Keratinocyte (primary cell): Measurements from ENCODE around the gene PLCG2. TPM values are rescaled to one million over a fixed set of nuclear protein-coding genes. Genes with fewer than 3 reads are reported as not detected.

Source experiments
- DNase-seq: peaks from one replicate; pipeline ENCODE4 v3.0.0-alpha.2; 2011; ENCODE audit warnings: low read depth, missing footprints, low spot score
- FAIRE-seq: peaks from 2 replicates; lab custom pipeline; 2011; peaks lifted over from hg19 to GRCh38; lab: Jason Lieb, UNC
- H2AFZ ChIP-seq: 2 replicates; pipeline ENCODE4 v1.6.0; 2012; ENCODE audit warnings: low read length, control low read depth, inconsistent platforms; ENCODE audit not compliant: control insufficient read depth
- H3K27ac ChIP-seq: 2 replicates; pipeline ENCODE4 v1.5.1; 2011; ENCODE audit warnings: low read length; ENCODE audit not compliant: control insufficient read depth, insufficient read depth
- H3K27me3 ChIP-seq: 3 replicates; pipeline ENCODE4 v1.6.0; 2011; ENCODE audit warnings: low read length; ENCODE audit not compliant: control insufficient read depth, insufficient read depth; ENCODE audit errors: extremely low read depth
- H3K36me3 ChIP-seq, 2 experiments: 2 replicates in 1 of 2; 3 replicates in 1 of 2; pipeline ENCODE4 v1.5.1; 2011; ENCODE audit warnings: low read length in 2 of 2, mild to moderate bottlenecking in 1 of 2; ENCODE audit not compliant: control insufficient read depth in 2 of 2, insufficient read depth in 2 of 2; ENCODE audit errors: extremely low read depth in 1 of 2
- H3K4me1 ChIP-seq: 3 replicates; pipeline ENCODE4 v1.5.1; 2011; ENCODE audit warnings: low read length; ENCODE audit not compliant: control insufficient read depth, insufficient read depth; ENCODE audit errors: extremely low read depth
- H3K4me2 ChIP-seq: 3 replicates; pipeline ENCODE4 v1.6.0; 2011; ENCODE audit warnings: low read depth, low read length; ENCODE audit not compliant: control insufficient read depth, insufficient read depth; ENCODE audit errors: extremely low read depth
- H3K4me3 ChIP-seq, 3 experiments: fragments of 200-600 bp in 1 of 3; sonication (generic) in 1 of 3; 2 replicates in 2 of 3; 3 replicates in 1 of 3; pipeline ENCODE4 v1.5.1; 2011 to 2016; ENCODE audit warnings: low read length in 3 of 3, mild to moderate bottlenecking in 3 of 3, control low read depth in 2 of 3, inconsistent platforms in 1 of 3, low read depth in 1 of 3, mixed read lengths in 1 of 3, mixed run types in 1 of 3, moderate library complexity in 1 of 3; ENCODE audit not compliant: control insufficient read depth in 2 of 3, insufficient read depth in 2 of 3; ENCODE audit errors: extremely low read depth in 1 of 3
- H3K79me2 ChIP-seq: 2 replicates; pipeline ENCODE4 v1.6.0; 2012; ENCODE audit warnings: low read length; ENCODE audit not compliant: control insufficient read depth, insufficient read depth
- H3K9ac ChIP-seq: 3 replicates; pipeline ENCODE4 v1.6.0; 2011; ENCODE audit warnings: low read length; ENCODE audit not compliant: control insufficient read depth, insufficient read depth; ENCODE audit errors: extremely low read depth
- H3K9me1 ChIP-seq: 3 replicates; pipeline ENCODE4 v1.6.0; 2011; ENCODE audit warnings: low read length; ENCODE audit not compliant: control insufficient read depth, insufficient read depth; ENCODE audit errors: extremely low read depth
- H3K9me3 ChIP-seq: 2 replicates; pipeline ENCODE4 v1.5.1; 2012; ENCODE audit warnings: low read depth, low read length; ENCODE audit not compliant: control insufficient read depth
- H4K20me1 ChIP-seq: 3 replicates; pipeline ENCODE4 v1.6.0; 2011; ENCODE audit warnings: low read length; ENCODE audit not compliant: control insufficient read depth, insufficient read depth; ENCODE audit errors: extremely low read depth
- EZH2 ChIP-seq: IDR thresholded peaks from one replicate; pipeline ENCODE4 v1.6.1; 2012; ENCODE audit warnings: inconsistent platforms, mild to moderate bottlenecking, low read length, moderate library complexity
- dilution Hi-C: fragments of 300-500 bp; cut with MboI; formaldehyde crosslinking; loops from one replicate; pipeline ENCODE4 v1.7.0; 2020; ENCODE audit warnings: low sequenced_read_pairs; ENCODE audit not compliant: extremely low pct_ligation_motif_present
- polyA plus RNA-seq, 5 experiments: library from polyadenylated mRNA; depleted of rRNA in 3 of 5; stranded (reverse) in 3 of 5; stranded (forward) in 1 of 5; unstranded in 1 of 5; fragments of >200 nt; gene quantifications; 1 replicate in 1 of 5; 2 replicates in 3 of 5; 3 replicates in 1 of 5; pipeline versions ENCODE4 v1.2.1 to v1.2.3, GENCODE V29; 2011 to 2012; ENCODE audit warnings: missing spikeins in 2 of 5, low read depth in 1 of 5, low replicate concordance in 1 of 5
- TF ChIP-seq, protein P1 (sequence below), 3 experiments: IDR thresholded peaks in 1 of 3; conservative IDR thresholded peaks in 1 of 3; optimal IDR thresholded peaks in 1 of 3; 2 replicates in 2 of 3; 3 replicates in 1 of 3; pipeline versions ENCODE3 to v1.5.1; 2011; ENCODE audit warnings: low read length in 3 of 3, mild to moderate bottlenecking in 3 of 3, moderate library complexity in 2 of 3, control low read depth in 1 of 3, inconsistent platforms in 1 of 3; ENCODE audit not compliant: insufficient read depth in 2 of 3; ENCODE audit errors: extremely low read depth in 1 of 3

The PLCG2 gene
- polyA plus RNA-seq, 1 donor (not counting 4 experiments of a cell fraction or from before 2014, with no cell fraction given): 3.5 TPM

- Histone ChIP-seq H3K79me2 (no peaks in the 10 kb centered on the region), H3K27ac (no peak overlapping the region), H3K9me1 (no peaks in the 10 kb centered on the region), H3K9ac (no peak overlapping the region), H3K27me3 (peaks cover 8% of the 10 kb centered on the region), H2AFZ (no peak overlapping the region), H3K9me3 (no peaks in the 10 kb centered on the region), H3K4me3 (no peak overlapping the region), H3K4me1 (no peaks in the 10 kb centered on the region), H3K36me3 (no peaks in the 10 kb centered on the region), H4K20me1 (no peaks in the 10 kb centered on the region), H3K4me2 (no peak overlapping the region)
- FAIRE-seq (no peak), DNase-seq (no peak)
- dilution Hi-C loops: no loop called here
- TF ChIP-seq, protein P1, sequence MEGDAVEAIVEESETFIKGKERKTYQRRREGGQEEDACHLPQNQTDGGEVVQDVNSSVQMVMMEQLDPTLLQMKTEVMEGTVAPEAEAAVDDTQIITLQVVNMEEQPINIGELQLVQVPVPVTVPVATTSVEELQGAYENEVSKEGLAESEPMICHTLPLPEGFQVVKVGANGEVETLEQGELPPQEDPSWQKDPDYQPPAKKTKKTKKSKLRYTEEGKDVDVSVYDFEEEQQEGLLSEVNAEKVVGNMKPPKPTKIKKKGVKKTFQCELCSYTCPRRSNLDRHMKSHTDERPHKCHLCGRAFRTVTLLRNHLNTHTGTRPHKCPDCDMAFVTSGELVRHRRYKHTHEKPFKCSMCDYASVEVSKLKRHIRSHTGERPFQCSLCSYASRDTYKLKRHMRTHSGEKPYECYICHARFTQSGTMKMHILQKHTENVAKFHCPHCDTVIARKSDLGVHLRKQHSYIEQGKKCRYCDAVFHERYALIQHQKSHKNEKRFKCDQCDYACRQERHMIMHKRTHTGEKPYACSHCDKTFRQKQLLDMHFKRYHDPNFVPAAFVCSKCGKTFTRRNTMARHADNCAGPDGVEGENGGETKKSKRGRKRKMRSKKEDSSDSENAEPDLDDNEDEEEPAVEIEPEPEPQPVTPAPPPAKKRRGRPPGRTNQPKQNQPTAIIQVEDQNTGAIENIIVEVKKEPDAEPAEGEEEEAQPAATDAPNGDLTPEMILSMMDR (optimal IDR thresholded peaks at IDR 0.05 in 1 of 3, IDR thresholded peaks at IDR 0.05 in 1 of 3, conservative IDR thresholded peaks at IDR 0.05 in 1 of 3; ENCODE audit: extremely low read depth in 1 of 3, insufficient read depth in 2 of 3, low read length in 3 of 3): no peak
- TF ChIP-seq EZH2: no peak
Observed at GRCh38 chr16:81767987-81768592, 11.0 kb upstream of the PLCG2 start.

DNA sequence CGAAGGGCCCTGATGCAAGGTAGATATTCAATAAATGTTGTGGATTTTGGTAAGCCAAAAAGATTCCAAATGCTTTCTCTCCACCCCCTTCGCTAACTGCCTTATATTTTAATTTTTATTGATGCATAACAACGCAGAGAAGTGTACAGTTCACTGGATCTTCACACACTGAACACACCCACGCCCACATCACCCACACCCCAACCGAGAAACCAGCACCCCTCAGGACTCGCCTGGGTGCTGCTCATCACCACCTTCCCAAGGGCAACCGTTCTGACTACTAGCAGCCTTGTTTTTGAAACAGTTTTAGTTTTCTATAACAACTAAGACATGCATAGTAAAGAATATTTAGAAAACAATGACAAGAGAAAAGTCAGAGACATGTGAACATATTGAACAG, 9.1 kb upstream of the PLCG2 start:
- FAIRE-seq (no peak), DNase-seq (no peak)
- Histone ChIP-seq H3K4me1 (no peaks in the 10 kb centered on the region), H3K27me3 (peaks cover 8% of the 10 kb centered on the region), H4K20me1 (no peaks in the 10 kb centered on the region), H3K36me3 (no peaks in the 10 kb centered on the region), H3K4me3 (no peak overlapping the region), H3K9me1 (no peaks in the 10 kb centered on the region), H3K9me3 (no peaks in the 10 kb centered on the region), H2AFZ (no peak overlapping the region), H3K27ac (no peak overlapping the region), H3K79me2 (no peaks in the 10 kb centered on the region), H3K9ac (no peak overlapping the region), H3K4me2 (no peak overlapping the region)
- TF ChIP-seq, protein P1 (optimal IDR thresholded peaks at IDR 0.05 in 1 of 3, IDR thresholded peaks at IDR 0.05 in 1 of 3, conservative IDR thresholded peaks at IDR 0.05 in 1 of 3; ENCODE audit: extremely low read depth in 1 of 3, insufficient read depth in 2 of 3, low read length in 3 of 3): no peak
- TF ChIP-seq EZH2: no peak
- dilution Hi-C loops: no loop called here
